ENCODE measurements around the gene CCDC170. TPM values are rescaled to one million over a fixed set of nuclear protein-coding genes. Genes with fewer than 3 reads are reported as not detected.

The CCDC170 gene
- total and polyA plus RNA-seq, 2 of the 8 experiments (the other 6 are each of a cell fraction or from before 2014, with no cell fraction given), result 0.06 to 0.09 TPM

DNA sequence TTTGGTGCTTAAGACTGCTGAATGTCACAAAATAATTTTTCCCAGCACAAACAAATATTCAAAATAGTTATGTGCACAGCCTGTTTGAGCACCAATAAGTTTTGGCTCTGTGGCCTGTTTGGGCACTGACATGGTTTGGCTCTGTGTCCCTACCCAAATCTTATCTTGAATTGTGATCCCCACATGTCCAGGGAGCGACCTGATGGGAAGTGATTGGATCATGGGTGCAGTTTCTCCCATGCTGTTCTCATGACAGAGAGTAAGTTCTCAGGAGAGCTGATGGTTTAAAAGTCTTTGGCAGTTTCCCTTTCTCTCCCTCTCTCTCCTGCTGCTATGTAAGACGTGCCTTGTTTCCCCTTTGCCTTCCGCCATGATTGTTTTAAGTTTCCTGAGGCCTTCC is 167.7 kb downstream of the CCDC170 start:
- Histone ChIP-seq H3K27me3 (replicated peaks in 1 of 4; ENCODE audit: control insufficient read depth in 3 of 4, extremely low read depth in 1 of 4, insufficient read depth in 3 of 4, low read length in 3 of 4) (no peaks in the 10 kb centered on the region), H3K14ac (ENCODE audit: insufficient read length) (no peak overlapping the region), H2BK12ac (ENCODE audit: low read depth, low read length) (no peak overlapping the region), H2BK20ac (ENCODE audit: low read length) (no peak overlapping the region), H2BK120ac (replicated peaks; ENCODE audit: low read depth, low read length) (no peak overlapping the region), H3K23me2 (ENCODE audit: low read depth, low read length) (no peaks in the 10 kb centered on the region), H3K4me2 (ENCODE audit: insufficient read depth in 1 of 2, low read depth in 2 of 2, low read length in 2 of 2) (no peak overlapping the region), H3K27ac (ENCODE audit: low read depth, low read length) (no peak overlapping the region), H3K79me2 (ENCODE audit: control insufficient read depth in 1 of 2, insufficient read depth in 2 of 2, low read length in 2 of 2) (no peaks in the 10 kb centered on the region), H3K36me3 (ENCODE audit: control insufficient read depth in 2 of 4, insufficient read depth in 4 of 4, low read length in 3 of 4) (no peaks in the 10 kb centered on the region), H3K23ac (ENCODE audit: insufficient read length) (no peak overlapping the region), H2AK5ac (ENCODE audit: low read depth, low read length) (no peak overlapping the region), H3K18ac (ENCODE audit: extremely low read depth, low read length) (no peak overlapping the region), H3K4me3 (ENCODE audit: extremely low read depth in 1 of 4, insufficient read depth in 2 of 4, low read depth in 3 of 4, low read length in 4 of 4) (no peak overlapping the region), H4K20me1 (replicated peaks in 1 of 2; ENCODE audit: control insufficient read depth in 1 of 2, insufficient read depth in 2 of 2, low read length in 2 of 2) (no peaks in the 10 kb centered on the region), H3K4ac (replicated peaks; ENCODE audit: insufficient read length, low read depth, low read length) (no peak overlapping the region), H3K4me1 (replicated peaks in 1 of 4; ENCODE audit: control insufficient read depth in 3 of 4, insufficient read depth in 4 of 4, low read length in 3 of 4) (no peaks in the 10 kb centered on the region), H4K5ac (ENCODE audit: insufficient read length, low read depth, low read length) (no peak overlapping the region), H3K56ac (replicated peaks; ENCODE audit: insufficient read length, low read depth, low read length) (no peak overlapping the region), H3K9ac (replicated peaks in 1 of 4; ENCODE audit: extremely low read depth in 1 of 4, low read depth in 3 of 4, low read length in 3 of 4) (no peak overlapping the region), H3K9me3 (ENCODE audit: insufficient read depth in 2 of 2, low read depth in 1 of 2, low read length in 1 of 2) (no peaks in the 10 kb centered on the region), H2AFZ (ENCODE audit: low read length) (peak overlapping the region; percentile 26; the same call in 1 of the 2 replicates), H4K8ac (ENCODE audit: extremely low read depth, insufficient read depth, low read length) (no peak overlapping the region), H2BK15ac (ENCODE audit: low read length) (no peak overlapping the region), H2BK5ac (ENCODE audit: low read depth, low read length) (no peak overlapping the region), H3K79me1 (ENCODE audit: low read depth, low read length) (no peaks in the 10 kb centered on the region), H4K91ac (replicated peaks; ENCODE audit: insufficient read length, low read length) (no peak overlapping the region)
- ChIA-PET CTCF (ENCODE audit: partially characterized antibody) (interaction anchor here (1.0 to 3.0 kb wide), 7 partner anchors 10 to 161 kb away, joined by 3 to 18 read pairs (median 3); no protein-coding TSS in a partner anchor), POLR2A (ENCODE audit: partially characterized antibody) (no interaction called here)
- DNase-seq (ENCODE audit: low read depth in 1 of 2, low spot score in 2 of 2), result no peak
- 88% methylated on average over 3 of the region's 3 CpGs; no CpG with 5 or more reads in 1 of the 2 experiments for WGBS, 2 experiments (ENCODE audit: extremely low coverage in 1 of 2, insufficient coverage in 1 of 2, insufficient read length in 1 of 2, insufficient replicate concordance in 2 of 2, low coverage in 1 of 2, low lambda C conversion rate in 2 of 2, missing lambda C conversion rate in 1 of 2)
- FAIRE-seq, result no peak
- TF ChIP-seq RXRA (IDR thresholded peaks at IDR 0.05; ENCODE audit: insufficient read depth, low read depth, low read length) (no peak), EGR1 (IDR thresholded peaks at IDR 0.05; ENCODE audit: borderline replicate concordance, low read depth, low read length) (no peak), SRF (IDR thresholded peaks at IDR 0.05; ENCODE audit: low read depth, low read length) (no peak)
